Mucosa of gallbladder (tissue), 1 donor: Measurements from ENCODE around the gene CASP8. TPM values are rescaled to one million over a fixed set of nuclear protein-coding genes. Genes with fewer than 3 reads are reported as not detected.
A peak's percentile ranks its signal among the peaks of the same experiment; 100 is the strongest.
"Not testable (repeated sequence)": the region's sequence is repeated elsewhere in the genome, so short reads cannot be mapped to it uniquely, and the experiment has no call there.

Source experiments
- DNase-seq: peaks from one replicate; pipeline ENCODE4 v3.0.0-alpha.2; 2020; ENCODE audit warnings: low spot score
- total RNA-seq: library from RNA; stranded (reverse); gene quantifications from one replicate; pipeline ENCODE4 v1.2.1, GENCODE V29; 2021
- donor health status: DM: no; HTN: no; CAD: no.

The CASP8 gene
- total RNA-seq: 26.3 TPM

- DNase-seq: peak; percentile 26
Measured at GRCh38 chr2:201260302-201260800, at the start of gene CASP8. Gene CASP8, plus strand, starts transcription at chr2:201260536. Its CDS starts 5,951 bp downstream, at chr2:201266487.

- DNase-seq: no peak
Measured at GRCh38 chr2:201215963-201216362, 44.4 kb upstream of the CASP8 start.

GRCh38 chr2:201216918-201217317 lies 43.4 kb upstream of the CASP8 start:
- no peak for DNase-seq

DNA sequence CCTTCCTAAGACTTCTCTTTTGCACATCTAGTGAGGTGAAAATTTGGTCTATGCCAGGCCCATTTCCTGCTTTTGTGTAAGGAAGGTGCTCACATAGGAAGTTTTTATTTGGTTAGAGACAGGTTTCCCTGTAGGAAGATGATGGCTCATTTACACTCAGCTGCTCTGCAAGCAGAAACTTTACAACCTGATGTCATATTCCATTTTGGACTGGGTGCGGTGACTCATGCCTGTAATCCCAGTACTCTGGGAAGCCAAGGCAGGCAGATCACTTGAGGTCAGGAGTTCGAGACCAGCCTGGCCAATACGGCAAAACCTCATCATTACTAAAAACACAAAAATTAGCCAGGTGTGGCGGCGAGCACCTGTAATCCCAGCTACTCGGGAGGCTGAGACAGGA lies 41.6 kb upstream of the CASP8 start:
- DNase-seq: no peak

DNA sequence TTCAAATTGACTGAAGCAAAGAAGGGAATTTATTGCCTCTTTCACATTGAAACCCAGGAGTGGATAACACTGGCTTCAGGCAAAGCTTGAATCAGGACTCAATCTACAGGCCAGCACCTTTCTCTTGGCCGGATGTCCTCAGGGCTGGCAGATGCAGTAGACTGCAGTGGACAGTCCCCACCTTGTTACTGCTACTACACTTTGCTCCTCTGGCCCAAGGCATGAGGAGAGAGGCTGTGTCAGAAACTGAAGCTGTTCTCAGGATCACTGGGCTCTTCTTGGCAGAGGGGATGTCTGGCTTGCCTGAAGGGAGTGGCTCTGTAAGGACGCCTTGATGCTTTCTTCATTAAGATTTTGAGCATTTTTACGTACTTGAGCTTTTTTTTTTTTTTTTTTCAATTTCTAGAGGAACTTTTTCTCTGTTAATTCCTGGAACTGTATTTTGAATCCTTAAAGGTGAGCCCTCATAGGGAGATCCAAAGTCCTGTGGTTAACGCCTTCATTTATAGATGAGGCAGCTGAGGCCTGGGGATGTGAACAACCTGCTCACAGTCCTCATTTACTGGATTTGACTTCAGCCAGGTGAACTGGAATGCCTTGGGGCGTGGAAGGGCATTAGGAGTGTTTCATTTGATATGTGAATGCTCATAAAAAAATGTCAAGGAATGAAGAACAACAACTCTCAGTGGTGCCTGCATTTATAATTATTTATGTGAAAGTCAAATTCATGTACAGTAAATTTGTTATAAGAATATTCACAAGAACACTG lies 40.8 kb upstream of the CASP8 start:
- DNase-seq: no peak

DNA sequence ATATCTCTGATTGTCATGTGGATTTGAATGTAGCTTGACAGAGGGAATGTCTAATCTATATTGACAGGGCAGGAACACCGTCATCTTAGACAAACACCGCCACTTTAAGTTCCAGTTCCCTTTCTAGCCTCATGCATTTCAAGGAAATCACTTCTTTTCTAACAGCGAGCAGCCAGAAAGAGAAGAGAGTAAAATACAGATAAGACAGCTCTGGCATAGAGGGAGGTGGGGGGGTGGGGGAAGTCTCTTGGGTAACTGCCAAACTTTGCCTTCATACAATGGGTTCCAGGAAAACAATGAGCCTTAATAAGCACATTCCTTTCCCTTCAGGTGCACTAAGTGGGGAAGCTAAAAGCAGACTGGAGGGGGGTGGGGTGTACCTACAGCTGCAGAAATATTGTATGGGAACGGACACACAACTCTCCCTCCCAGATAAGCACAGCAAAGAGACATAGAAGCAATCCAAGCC lies 40.2 kb upstream of the CASP8 start:
- peak; percentile 60 for DNase-seq

- DNase-seq: no peak
Measured at GRCh38 chr2:201223089-201224073, 37.0 kb upstream of the CASP8 start.

- DNase-seq: no peak
Measured at GRCh38 chr2:201228271-201228911, 31.9 kb upstream of the CASP8 start.

- DNase-seq: no peak
Measured at GRCh38 chr2:201228912-201229290, 31.4 kb upstream of the CASP8 start.

DNA sequence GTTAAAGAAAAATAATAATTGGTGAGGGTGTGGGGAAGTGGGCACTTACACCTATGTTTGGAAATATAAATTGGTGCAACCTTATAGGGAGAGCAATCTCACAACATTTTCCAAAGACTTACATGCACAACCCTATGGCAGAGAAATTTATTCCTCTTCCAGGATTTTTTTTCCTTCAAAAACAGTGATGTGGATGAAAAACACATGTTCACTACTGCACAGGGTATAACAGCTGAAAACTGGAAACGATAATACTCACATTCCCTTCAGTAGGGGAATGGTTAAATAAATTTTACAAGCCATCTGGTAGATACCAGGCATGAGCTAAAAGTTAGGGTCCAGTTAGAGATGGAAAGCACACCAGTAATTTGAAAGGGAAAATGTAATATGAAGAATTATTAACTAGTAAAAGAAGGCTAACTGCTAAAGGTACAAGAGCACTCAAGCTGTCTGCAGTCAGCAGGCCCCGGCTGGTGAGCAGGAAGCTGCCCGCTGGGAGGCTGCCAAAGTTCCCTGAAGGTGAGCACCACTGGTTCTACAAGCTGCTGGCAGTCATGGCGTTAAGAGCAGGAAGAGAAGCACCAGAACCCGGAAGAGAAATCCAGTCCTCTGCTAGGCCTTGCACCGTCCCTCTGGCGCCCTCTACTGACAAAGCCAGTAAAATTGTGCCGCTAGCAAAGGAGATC lies 28.4 kb upstream of the CASP8 start:
- peak; percentile 95 for DNase-seq

GRCh38 chr2:201232467-201232815 lies 27.9 kb upstream of the CASP8 start:
- no peak for DNase-seq

DNA sequence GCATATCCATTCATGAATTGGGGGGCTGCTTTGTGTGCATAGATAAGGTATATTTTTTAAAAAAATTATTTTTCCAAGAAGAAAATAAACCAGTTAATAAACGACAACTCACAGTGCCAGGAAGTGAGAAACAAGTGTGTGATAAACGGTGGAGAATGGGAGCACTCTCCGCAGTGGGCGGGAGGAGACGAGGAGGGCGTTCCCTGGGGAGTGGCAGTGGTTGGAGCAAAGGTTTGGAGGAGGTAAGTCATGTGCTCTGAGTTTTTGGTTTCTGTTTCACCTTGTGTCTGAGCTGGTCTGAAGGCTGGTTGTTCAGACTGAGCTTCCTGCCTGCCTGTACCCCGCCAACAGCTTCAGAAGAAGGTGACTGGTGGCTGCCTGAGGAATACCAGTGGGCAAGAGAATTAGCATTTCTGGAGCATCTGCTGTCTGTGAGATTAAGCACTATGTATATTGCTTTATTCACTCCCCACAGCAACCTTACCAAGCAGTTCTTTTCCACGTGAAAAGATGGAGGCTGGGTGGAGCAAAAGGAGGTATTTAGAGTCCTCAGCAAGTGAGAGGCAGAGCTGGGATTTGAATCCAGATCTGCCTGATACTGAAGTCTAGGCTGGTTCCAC lies 27.0 kb upstream of the CASP8 start:
- peak; percentile 85 for DNase-seq

DNA sequence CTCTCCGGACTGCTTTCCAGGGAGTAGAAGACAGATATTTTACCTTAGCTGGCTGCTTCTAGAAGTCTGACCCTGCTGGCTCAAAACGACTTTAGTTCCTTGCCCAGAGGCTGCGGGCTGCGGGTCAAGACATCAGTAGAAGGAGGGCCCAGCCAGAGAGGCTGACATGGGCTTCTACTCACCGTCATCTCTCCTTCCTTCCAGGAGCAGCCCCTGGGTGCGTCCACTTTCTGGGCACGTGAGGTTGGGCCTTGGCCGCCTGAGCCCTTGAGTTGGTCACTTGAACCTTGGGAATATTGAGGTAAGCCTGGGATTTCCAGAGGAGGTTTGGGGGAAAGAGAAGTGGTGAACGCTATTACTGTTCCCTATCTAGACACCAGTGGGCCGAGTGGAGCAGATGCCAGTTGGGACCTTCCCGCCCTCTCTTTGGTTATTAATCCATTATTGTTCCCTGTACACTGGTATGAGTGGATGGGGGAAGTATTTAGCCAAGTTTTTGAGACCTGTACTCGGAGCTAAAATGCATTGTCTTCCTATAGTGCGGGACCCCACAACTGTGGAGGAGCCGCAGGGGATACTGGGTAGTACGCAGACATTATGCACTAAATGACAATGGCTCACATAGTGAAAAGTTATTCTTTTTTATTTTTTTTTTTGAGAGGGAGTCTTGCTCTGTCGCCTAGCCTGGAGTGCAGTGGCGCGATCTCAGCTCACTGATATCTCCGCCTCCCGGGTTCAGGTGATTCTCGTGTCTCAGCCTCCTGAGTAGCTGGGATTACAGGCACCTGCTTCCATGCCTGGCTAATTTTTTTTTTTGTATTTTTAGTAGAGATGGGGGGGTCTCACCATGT lies 26.3 kb upstream of the CASP8 start:
- DNase-seq: no peak

GRCh38 chr2:201234663-201235135 lies 25.6 kb upstream of the CASP8 start:
- no peak for DNase-seq

DNA sequence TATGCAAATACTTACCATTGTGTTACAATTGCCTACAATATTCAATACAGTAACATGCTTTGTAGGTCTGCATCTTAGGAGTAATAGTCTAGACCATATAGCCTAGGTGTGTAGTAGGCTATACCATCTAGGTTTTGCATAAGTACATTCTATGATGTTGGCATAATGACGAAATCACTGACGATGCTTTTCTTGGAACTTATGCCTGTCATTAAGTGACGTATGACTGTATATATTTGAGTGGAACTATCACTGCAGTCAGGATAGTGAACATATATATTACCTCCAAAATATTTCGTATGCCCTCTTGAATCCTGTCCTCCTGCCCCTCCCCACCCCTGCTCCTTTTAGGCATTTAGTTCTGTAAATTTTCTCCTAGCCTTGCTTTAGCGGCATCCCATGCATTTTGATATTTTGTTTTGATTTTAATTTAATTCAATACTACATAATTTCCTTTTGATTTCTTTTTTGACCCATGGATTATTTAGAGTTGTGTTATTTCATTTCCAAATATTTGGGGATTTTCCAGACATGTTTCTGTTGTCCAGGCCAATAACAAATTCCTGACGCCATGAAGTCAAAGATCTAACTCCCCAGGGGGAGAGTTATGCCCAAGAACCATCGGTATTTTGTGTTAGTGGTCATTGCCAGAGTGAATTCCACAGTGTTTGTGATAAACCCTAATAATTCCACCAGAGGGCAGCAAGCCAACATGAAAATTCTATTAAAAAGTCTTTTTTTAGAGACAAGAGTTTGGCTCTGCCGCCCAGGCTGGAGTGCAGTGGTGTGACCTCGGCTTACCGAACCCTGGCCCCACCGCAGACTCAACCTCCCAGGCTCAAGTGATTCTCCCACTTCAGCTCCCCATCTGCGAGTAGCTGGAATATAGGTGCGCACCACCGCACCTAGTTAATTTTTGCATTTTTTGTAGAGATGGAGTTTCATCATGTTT lies 24.2 kb upstream of the CASP8 start:
- DNase-seq: peak; percentile 70

DNA sequence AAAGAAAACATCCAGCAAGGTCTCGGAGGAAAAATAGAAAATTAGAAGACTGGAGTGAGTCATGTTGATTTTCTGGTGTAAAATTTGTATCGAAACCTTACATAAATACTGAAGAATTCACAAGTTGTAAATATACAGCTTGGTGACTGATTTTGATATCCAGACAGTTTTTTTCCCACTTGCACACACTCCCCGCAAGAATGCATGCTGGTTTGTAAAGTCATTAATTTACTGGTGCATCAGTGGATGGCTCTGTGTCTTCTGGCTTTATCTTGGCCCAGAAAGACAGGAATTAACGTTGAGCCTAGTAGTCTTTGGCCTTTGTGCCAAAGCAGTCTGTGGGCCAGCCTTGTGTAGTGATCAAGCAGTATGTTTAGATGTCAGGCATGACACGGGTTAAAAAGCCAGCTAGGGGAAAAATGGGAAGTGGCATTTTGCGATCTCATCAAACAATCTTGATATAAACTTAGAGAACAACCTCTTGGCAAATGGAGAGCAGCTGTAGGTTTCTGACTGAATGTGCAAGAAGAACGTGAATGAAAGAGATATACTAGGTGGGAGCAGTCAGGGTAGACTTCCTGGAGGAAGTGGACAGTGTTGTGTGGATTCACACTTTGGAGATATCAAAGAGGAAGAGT lies 22.7 kb upstream of the CASP8 start:
- no peak for DNase-seq

DNA sequence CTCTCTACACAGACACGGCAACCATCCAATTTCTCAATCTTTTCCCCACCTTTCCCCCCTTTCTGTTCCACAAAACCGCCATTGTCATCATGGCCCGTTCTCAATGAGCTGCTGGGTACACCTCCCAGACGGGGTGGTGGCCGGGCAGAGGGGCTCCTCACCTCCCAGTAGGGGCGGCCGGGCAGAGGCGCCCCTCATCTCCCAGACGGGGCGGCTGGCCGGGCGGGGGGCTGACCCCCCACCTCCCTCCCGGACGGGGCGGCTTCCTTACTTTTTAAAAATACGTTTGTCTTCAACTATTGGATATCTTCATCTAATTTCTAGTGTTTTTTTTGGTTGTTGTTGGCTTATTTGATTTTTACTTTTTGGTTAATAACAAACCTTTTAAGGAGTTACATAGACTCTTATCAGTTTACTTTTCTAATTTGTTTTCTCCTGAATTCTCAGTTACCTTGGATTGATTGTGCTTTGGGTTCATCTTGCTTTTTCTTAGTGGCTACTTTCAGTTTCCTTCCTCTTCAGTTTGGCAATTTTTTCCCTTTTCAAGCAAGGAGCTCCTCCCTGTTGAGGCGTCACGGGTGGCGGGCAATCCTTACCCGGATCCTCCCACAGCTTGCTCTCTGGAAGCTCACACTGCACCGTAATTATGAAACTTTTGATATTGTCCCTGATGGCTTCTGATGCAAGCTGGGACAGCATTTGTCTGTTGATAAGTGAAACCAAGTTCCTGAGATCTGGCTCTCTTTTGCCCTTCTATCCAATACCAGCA lies 21.0 kb upstream of the CASP8 start:
- not testable (repeated sequence) for DNase-seq
